Measurements from ENCODE around the gene TMIGD1.

DNA sequence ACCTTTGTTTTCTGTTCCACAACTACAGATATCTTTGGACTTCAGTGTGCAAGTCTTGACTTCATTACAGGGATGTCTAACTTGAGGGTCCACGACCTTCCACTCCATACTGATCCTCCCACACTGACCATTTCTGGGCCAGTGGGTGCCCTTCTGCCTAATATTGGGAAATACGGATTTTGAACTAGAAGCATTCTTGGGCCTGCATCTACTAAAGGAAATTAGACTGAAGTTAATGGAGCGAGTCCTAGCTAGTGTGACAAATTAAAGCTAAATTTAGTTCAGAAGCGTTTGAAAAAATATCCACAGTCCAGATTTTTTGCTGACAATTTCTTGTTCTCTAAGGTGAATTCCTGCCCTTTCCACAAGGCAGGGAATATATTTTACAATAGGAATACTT, 9.9 kb upstream of the TMIGD1 start:
- TF ChIP-seq, protein P1, sequence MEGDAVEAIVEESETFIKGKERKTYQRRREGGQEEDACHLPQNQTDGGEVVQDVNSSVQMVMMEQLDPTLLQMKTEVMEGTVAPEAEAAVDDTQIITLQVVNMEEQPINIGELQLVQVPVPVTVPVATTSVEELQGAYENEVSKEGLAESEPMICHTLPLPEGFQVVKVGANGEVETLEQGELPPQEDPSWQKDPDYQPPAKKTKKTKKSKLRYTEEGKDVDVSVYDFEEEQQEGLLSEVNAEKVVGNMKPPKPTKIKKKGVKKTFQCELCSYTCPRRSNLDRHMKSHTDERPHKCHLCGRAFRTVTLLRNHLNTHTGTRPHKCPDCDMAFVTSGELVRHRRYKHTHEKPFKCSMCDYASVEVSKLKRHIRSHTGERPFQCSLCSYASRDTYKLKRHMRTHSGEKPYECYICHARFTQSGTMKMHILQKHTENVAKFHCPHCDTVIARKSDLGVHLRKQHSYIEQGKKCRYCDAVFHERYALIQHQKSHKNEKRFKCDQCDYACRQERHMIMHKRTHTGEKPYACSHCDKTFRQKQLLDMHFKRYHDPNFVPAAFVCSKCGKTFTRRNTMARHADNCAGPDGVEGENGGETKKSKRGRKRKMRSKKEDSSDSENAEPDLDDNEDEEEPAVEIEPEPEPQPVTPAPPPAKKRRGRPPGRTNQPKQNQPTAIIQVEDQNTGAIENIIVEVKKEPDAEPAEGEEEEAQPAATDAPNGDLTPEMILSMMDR (IDR thresholded peaks at IDR 0.05; ENCODE audit: low read length), result no peak
- TF ChIP-seq EZH2 (optimal IDR thresholded peaks at IDR 0.05; ENCODE audit: low read depth, low read length), result no peak
